Dermis blood vessel endothelial cell (primary cell): ENCODE results near the gene CACNA1G. TPM values are rescaled to one million over a fixed set of nuclear protein-coding genes. Genes with fewer than 3 reads are reported as not detected.

Experiments
- DNase-seq: peaks from one replicate; pipeline ENCODE4 v3.0.0; 2010
- total RNA-seq: library from RNA; depleted of rRNA; stranded (reverse); fragments of >200 nt; gene quantifications from 2 replicates; pipeline ENCODE4 v1.2.3, GENCODE V29; 2014

The CACNA1G gene
- total RNA-seq, 1 donor from 2014 or later, result not detected

- no peak for DNase-seq
These were observed 54.0 kb downstream of the CACNA1G start for GRCh38 chr17:50614471-50615051.

GRCh38 chr17:50615828-50616227, 55.3 kb downstream of the CACNA1G start:
- no peak for DNase-seq

GRCh38 chr17:50618300-50618699, 57.8 kb downstream of the CACNA1G start:
- no peak for DNase-seq

GRCh38 chr17:50618941-50619340, 58.4 kb downstream of the CACNA1G start:
- DNase-seq, result no peak

GRCh38 chr17:50619489-50619888, 59.0 kb downstream of the CACNA1G start:
- no peak for DNase-seq

GRCh38 chr17:50620237-50620636, 59.7 kb downstream of the CACNA1G start:
- DNase-seq, result no peak

GRCh38 chr17:50620858-50621257, 60.3 kb downstream of the CACNA1G start:
- DNase-seq, result no peak

GRCh38 chr17:50621574-50622031, 61.1 kb downstream of the CACNA1G start:
- no peak for DNase-seq

- DNase-seq, result no peak
These were observed 63.9 kb downstream of the CACNA1G start for GRCh38 chr17:50624321-50624934.

- no peak for DNase-seq
These were observed 64.7 kb downstream of the CACNA1G start for GRCh38 chr17:50625032-50625871.

- peak; percentile 85 for DNase-seq
These were observed 65.6 kb downstream of the CACNA1G start for GRCh38 chr17:50626037-50626574.

- no peak for DNase-seq
These were observed 66.7 kb downstream of the CACNA1G start for GRCh38 chr17:50627036-50627781.

- peak; percentile 11 for DNase-seq
These were observed 67.5 kb downstream of the CACNA1G start for GRCh38 chr17:50627782-50628601.

GRCh38 chr17:50629902-50630301, 69.4 kb downstream of the CACNA1G start:
- DNase-seq, result no peak

- peak; percentile 61 for DNase-seq
These were observed 70.1 kb downstream of the CACNA1G start for GRCh38 chr17:50630524-50631194.

GRCh38 chr17:50631195-50631907, 70.8 kb downstream of the CACNA1G start:
- DNase-seq, result peak; percentile 13

GRCh38 chr17:50631908-50632571, 71.5 kb downstream of the CACNA1G start:
- DNase-seq, result peak; percentile 13

- no peak for DNase-seq
These were observed 72.1 kb downstream of the CACNA1G start for GRCh38 chr17:50632637-50633036.

GRCh38 chr17:50633683-50634082, 73.2 kb downstream of the CACNA1G start:
- DNase-seq, result no peak
